HG03457 (cell line): ENCODE data around the gene KIAA0040.
"Not testable (repeated sequence)": the region's sequence is repeated elsewhere in the genome, so short reads cannot be mapped to it uniquely, and the experiment has no call there.

Experiments
- ATAC-seq: cut with Tn5 transposase; IDR thresholded peaks from one replicate; pipeline ENCODE4 v1.9.1; 2021; ENCODE audit warnings: moderate number of reproducible peaks; ENCODE audit not compliant: unreplicated experiment

KIAA0040 gene

GRCh38 chr1:175108331-175108820, 84.2 kb downstream of the KIAA0040 start:
- not testable (repeated sequence) for ATAC-seq
